OCI-LY7 (cell line): ENCODE measurements around the gene FANCC. TPM values are rescaled to one million over a fixed set of nuclear protein-coding genes. Genes with fewer than 3 reads are reported as not detected.

Experiments
- BruUV-seq: library from RNA; stranded (reverse); fragments of 400-500 nt; replicated peaks from 2 replicates; lab custom pipeline; 2021; lab: Mats Ljungman, UMichigan
- CTCF ChIA-PET: fragments of 300-600 bp; sonication (Branson Sonifier 250); formaldehyde crosslinking; loops from one replicate; lab custom pipeline; 2022; ENCODE audit warnings: antibody characterized with exemption; ENCODE audit not compliant: unreplicated experiment; lab: Charles Lee
- POLR2A ChIA-PET: fragments of 300-600 bp; sonication (Branson Sonifier 250); formaldehyde crosslinking; loops from one replicate; lab custom pipeline; 2022; ENCODE audit warnings: antibody characterized with exemption; lab: Charles Lee
- DNase-seq: peaks from one replicate; pipeline ENCODE4 v3.0.0-alpha.2; 2015; ENCODE audit warnings: low spot score
- H2AFZ ChIP-seq: fragments of 200-600 bp; sonication (generic), shearing (Covaris generic); 2 replicates; pipeline ENCODE4 v1.6.1; 2014; ENCODE audit warnings: mild to moderate bottlenecking, antibody characterized with exemption, low read length, moderate library complexity
- H3K27ac ChIP-seq: fragments of 200-600 bp; sonication (generic); 2 replicates; pipeline ENCODE4 v1.5.1; 2014; ENCODE audit warnings: mixed run types, low read depth, mild to moderate bottlenecking, moderate library complexity, low read length, inconsistent platforms; ENCODE audit not compliant: poor library complexity, severe bottlenecking
- H3K36me3 ChIP-seq: fragments of 200-600 bp; sonication (generic); 2 replicates; pipeline ENCODE4 v1.6.1; 2014; ENCODE audit warnings: mild to moderate bottlenecking, antibody characterized with exemption, low read length, moderate library complexity, mixed read lengths; ENCODE audit not compliant: insufficient read depth
- H3K4me1 ChIP-seq: fragments of 200-600 bp; sonication (generic); 2 replicates; pipeline ENCODE4 v1.5.1; 2014; ENCODE audit warnings: mild to moderate bottlenecking, low read length; ENCODE audit not compliant: insufficient read depth, poor library complexity, severe bottlenecking
- H3K4me2 ChIP-seq: fragments of 200-600 bp; sonication (generic); 2 replicates; pipeline ENCODE4 v1.6.1; 2014; ENCODE audit warnings: mild to moderate bottlenecking, low read length
- H3K4me3 ChIP-seq: fragments of 200-600 bp; sonication (generic); 2 replicates; pipeline ENCODE4 v1.5.1; 2014; ENCODE audit warnings: mild to moderate bottlenecking, low read depth, low read length; ENCODE audit not compliant: poor library complexity, severe bottlenecking
- H3K79me2 ChIP-seq: fragments of 200-600 bp; sonication (generic); 2 replicates; pipeline ENCODE4 v1.6.1; 2016; ENCODE audit warnings: low read depth, mild to moderate bottlenecking, low read length, moderate library complexity, mixed read lengths; ENCODE audit not compliant: insufficient read depth
- H3K9me2 ChIP-seq: fragments of 200-600 bp; sonication (generic); 2 replicates; pipeline ENCODE4 v1.6.1; 2016; ENCODE audit warnings: mild to moderate bottlenecking, low read length, mixed read lengths; ENCODE audit not compliant: insufficient read depth
- H3K9me3 ChIP-seq: fragments of 200-600 bp; sonication (generic); 2 replicates; pipeline ENCODE4 v1.6.1; 2014; ENCODE audit warnings: mild to moderate bottlenecking, mixed run types, low read length, mixed read lengths
- H4K20me1 ChIP-seq: fragments of 200-600 bp; sonication (generic); 2 replicates; pipeline ENCODE4 v1.6.1; 2014; ENCODE audit warnings: mild to moderate bottlenecking, antibody characterized with exemption, low read length, moderate library complexity, mixed read lengths; ENCODE audit not compliant: insufficient read depth
- EZH2phosphoT487 ChIP-seq: fragments of 200-600 bp; sonication (generic); IDR thresholded peaks from 2 replicates; pipeline ENCODE4 v1.6.1; 2018; ENCODE audit warnings: low read depth, borderline replicate concordance, mild to moderate bottlenecking, mixed run types, antibody characterized with exemption, low read length, moderate library complexity, mixed read lengths
- intact Hi-C: fragments of 100-400 bp; cut with micrococcal nuclease; formaldehyde crosslinking; loops from one replicate; pipeline ENCODE4 v1.10.0; 2022; ENCODE audit not compliant: unreplicated experiment
- total RNA-seq, 2 experiments: library from RNA; depleted of rRNA in 1 of 2; stranded (reverse); fragments of >200 nt in 1 of 2; shearing (Covaris generic) in 1 of 2; gene quantifications; 2 replicates each; pipeline ENCODE4 v1.2.3, GENCODE V29; 2014 to 2022
- TF ChIP-seq, protein P1 (sequence below): fragments of 200-600 bp; sonication (generic); conservative IDR thresholded peaks from 2 replicates; pipeline ENCODE4 v1.5.1; 2014; ENCODE audit warnings: mild to moderate bottlenecking, antibody characterized with exemption, low read length, moderate library complexity, mixed read lengths

Gene FANCC
- total RNA-seq, 2 experiments from 2014 or later = 13.9 to 28.7 TPM

DNA sequence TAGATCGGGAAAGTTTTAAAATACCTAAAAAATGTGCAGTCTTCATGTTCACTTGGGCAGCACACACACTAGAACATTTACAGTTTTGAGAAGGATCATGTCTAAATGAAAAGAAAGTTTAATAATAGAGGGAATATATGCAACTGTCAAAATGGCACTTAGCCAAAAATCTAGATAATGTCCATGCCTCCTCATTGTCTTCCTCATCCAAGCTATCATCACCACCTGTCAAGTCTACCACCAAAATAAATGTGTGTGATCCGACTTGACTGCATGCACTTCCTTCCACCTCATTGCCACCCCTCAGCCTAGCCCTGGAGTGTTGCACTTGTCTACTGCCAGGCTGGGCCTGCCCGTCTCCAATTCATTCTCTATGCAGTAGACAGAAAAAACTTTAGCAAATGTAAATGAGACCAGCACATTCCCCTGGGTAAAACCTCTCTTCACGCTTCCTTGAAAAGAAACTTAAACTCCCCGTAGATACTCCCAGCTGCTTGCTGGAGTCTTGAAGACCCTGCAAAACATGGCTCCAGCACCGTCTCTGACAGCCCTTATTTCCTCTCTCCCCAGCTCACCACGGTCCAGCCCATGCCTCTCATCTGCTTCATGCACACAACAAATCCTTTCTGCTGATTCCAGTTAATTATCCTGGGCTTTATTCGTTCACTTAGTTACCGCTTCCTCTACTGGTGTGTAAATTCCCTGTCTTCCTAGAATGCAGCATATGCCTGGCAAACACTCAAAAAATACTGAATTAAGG is 66.9 kb downstream of the FANCC start:
- Histone ChIP-seq H3K4me2 (no peak overlapping the region; the same call in 1 of the 2 replicates), H4K20me1 (peaks cover 4% of the 10 kb centered on the region; the same call in 1 of the 2 replicates), H3K9me3 (no peaks in the 10 kb centered on the region), H2AFZ (no peak overlapping the region), H3K4me3 (no peak overlapping the region), H3K27ac (no peak overlapping the region), H3K9me2 (no peaks in the 10 kb centered on the region; the same call in 1 of the 2 replicates), H3K4me1 (peaks cover 4% of the 10 kb centered on the region), H3K79me2 (no peaks in the 10 kb centered on the region), H3K36me3 (peaks cover 15% of the 10 kb centered on the region)
- DNase-seq = no peak
- intact Hi-C loops = no loop called here
- POLR2A ChIA-PET = interaction anchor here (0.7 kb wide), 1 partner anchor 76 kb away, joined by 3 read pairs; no protein-coding TSS in a partner anchor
- CTCF ChIA-PET = no interaction called here
- TF ChIP-seq, protein P1, sequence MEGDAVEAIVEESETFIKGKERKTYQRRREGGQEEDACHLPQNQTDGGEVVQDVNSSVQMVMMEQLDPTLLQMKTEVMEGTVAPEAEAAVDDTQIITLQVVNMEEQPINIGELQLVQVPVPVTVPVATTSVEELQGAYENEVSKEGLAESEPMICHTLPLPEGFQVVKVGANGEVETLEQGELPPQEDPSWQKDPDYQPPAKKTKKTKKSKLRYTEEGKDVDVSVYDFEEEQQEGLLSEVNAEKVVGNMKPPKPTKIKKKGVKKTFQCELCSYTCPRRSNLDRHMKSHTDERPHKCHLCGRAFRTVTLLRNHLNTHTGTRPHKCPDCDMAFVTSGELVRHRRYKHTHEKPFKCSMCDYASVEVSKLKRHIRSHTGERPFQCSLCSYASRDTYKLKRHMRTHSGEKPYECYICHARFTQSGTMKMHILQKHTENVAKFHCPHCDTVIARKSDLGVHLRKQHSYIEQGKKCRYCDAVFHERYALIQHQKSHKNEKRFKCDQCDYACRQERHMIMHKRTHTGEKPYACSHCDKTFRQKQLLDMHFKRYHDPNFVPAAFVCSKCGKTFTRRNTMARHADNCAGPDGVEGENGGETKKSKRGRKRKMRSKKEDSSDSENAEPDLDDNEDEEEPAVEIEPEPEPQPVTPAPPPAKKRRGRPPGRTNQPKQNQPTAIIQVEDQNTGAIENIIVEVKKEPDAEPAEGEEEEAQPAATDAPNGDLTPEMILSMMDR = no peak
- TF ChIP-seq EZH2phosphoT487 = no peak
- BruUV-seq = no TSS peak

DNA sequence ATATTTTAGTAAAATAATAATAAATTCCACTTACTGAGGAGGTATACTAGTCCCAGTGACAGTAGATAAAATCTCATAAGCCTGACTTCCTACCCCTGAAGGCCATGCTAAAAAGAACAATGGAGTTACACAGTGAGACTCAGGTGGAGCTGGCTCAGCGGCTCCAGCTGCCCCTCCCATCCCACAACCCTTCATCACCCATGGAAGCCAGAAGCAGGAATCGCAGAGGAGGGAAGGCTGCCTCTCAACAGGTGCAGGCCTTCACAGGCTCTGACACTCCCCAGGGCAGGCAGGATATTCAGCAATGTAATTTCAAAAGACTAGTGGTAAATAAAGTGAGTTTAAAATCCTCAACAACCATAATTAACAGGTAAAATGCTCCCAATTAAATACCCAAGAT is 67.5 kb downstream of the FANCC start:
- ChIA-PET POLR2A (no interaction called here), CTCF (no interaction called here)
- no TSS peak for BruUV-seq
- H3K9me3 ChIP-seq = no peaks in the 10 kb centered on the region
- H3K4me3 ChIP-seq = no peak overlapping the region
- H3K9me2 ChIP-seq = no peaks in the 10 kb centered on the region; the same call in 1 of the 2 replicates
- peaks cover 4% of the 10 kb centered on the region; the same call in 1 of the 2 replicates for H4K20me1 ChIP-seq
- H3K36me3 ChIP-seq = peaks cover 19% of the 10 kb centered on the region
- no peaks in the 10 kb centered on the region for H3K79me2 ChIP-seq
- no peak overlapping the region for H3K4me2 ChIP-seq
- H3K27ac ChIP-seq = no peak overlapping the region
- no peak for DNase-seq
- TF ChIP-seq EZH2phosphoT487 = no peak
- TF ChIP-seq, protein P1 = no peak
- H3K4me1 ChIP-seq = peaks cover 4% of the 10 kb centered on the region
- no peak overlapping the region for H2AFZ ChIP-seq
- intact Hi-C loops = no loop called here

DNA sequence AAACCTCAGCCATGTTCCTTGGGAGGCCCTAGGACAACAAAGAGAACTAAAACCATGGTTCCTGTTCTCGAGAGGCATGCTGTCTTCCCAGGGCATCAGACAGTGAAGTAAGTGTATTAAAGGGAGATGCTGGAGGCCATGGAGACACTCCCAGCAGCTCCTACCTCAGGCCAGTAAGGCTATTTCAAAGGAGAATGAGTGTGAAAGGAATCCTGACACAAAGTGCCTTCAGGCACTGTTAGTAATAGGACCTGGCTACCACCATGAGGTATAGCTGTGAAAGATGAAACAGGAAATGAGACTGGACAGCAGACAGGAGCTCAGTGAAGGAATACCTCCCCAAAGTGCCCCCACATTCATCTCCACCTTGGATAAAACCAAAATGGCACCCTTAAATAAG is 71.0 kb downstream of the FANCC start:
- ChIA-PET POLR2A (no interaction called here), CTCF (no interaction called here)
- no TSS peak for BruUV-seq
- H3K79me2 ChIP-seq = no peaks in the 10 kb centered on the region
- H3K27ac ChIP-seq = no peak overlapping the region
- DNase-seq = no peak
- intact Hi-C loops = no loop called here
- TF ChIP-seq EZH2phosphoT487 = no peak
- TF ChIP-seq, protein P1 = no peak
- no peaks in the 10 kb centered on the region; the same call in 1 of the 2 replicates for H3K9me2 ChIP-seq
- peaks cover 4% of the 10 kb centered on the region for H3K4me1 ChIP-seq
- H2AFZ ChIP-seq = no peak overlapping the region
- no peak overlapping the region for H3K4me3 ChIP-seq
- H4K20me1 ChIP-seq = peaks cover 4% of the 10 kb centered on the region; the same call in 1 of the 2 replicates
- H3K36me3 ChIP-seq = peaks cover 22% of the 10 kb centered on the region
- H3K9me3 ChIP-seq = no peaks in the 10 kb centered on the region
- no peak overlapping the region for H3K4me2 ChIP-seq
